HEK293 (cell line): ENCODE results near the gene POLR2L.

Experiments
- CTCF ChIA-PET: fragments of 350-600 bp; formaldehyde crosslinking; extraction: SDS; loops from one replicate; lab custom pipeline; 2021; ENCODE audit warnings: antibody characterized with exemption; lab: Yijun Ruan, JAX
- POLR2A ChIA-PET: fragments of 300-600 bp; formaldehyde crosslinking; extraction: SDS; loops from one replicate; lab custom pipeline; 2020; ENCODE audit warnings: antibody characterized with exemption, inconsistent platforms; lab: Yijun Ruan, JAX
- H3K27ac ChIP-seq: fragments of 200-500 bp; sonication (Bioruptor generic); 2 replicates; pipeline ENCODE4 v1.5.1; 2014; ENCODE audit warnings: low read depth, low read length, control low read depth, inconsistent platforms; ENCODE audit errors: extremely low read depth
- H3K36me3 ChIP-seq, 2 experiments: fragments of 200-500 bp in 1 of 2; sonication (Bioruptor generic) in 1 of 2; 1 replicate in 1 of 2; 2 replicates in 1 of 2; pipeline ENCODE4 v1.5.1; 2014 to 2017; ENCODE audit warnings: inconsistent platforms in 2 of 2, low read length in 2 of 2; ENCODE audit not compliant: control insufficient read depth in 2 of 2, insufficient read depth in 1 of 2
- H3K4me1 ChIP-seq: fragments of 200-500 bp; sonication (Bioruptor generic); 2 replicates; pipeline ENCODE4 v1.5.1; 2014; ENCODE audit warnings: mild to moderate bottlenecking, low read length, inconsistent platforms; ENCODE audit not compliant: control insufficient read depth, insufficient read depth
- H3K4me3 ChIP-seq: 2 replicates; pipeline ENCODE4 v1.5.1; 2011; ENCODE audit warnings: low read depth, mild to moderate bottlenecking, control low read depth, low read length, moderate library complexity
- H3K9me3 ChIP-seq: fragments of 200-500 bp; sonication (Bioruptor generic); 2 replicates; pipeline ENCODE4 v1.5.1; 2014; ENCODE audit warnings: low read depth, low read length, inconsistent platforms; ENCODE audit not compliant: control insufficient read depth, insufficient read depth
- BCL11A ChIP-seq: fragments of 450-650 bp; formaldehyde crosslinking; IDR thresholded peaks from 2 replicates; pipeline ENCODE4 v1.5.1; 2016; ENCODE audit warnings: low read depth, missing biosample characterization, missing genetic modification characterization
- EGR2 ChIP-seq: fragments of 450-650 bp; formaldehyde crosslinking; IDR thresholded peaks from 2 replicates; pipeline ENCODE4 v1.5.1; 2016; ENCODE audit warnings: low read depth, missing biosample characterization, missing genetic modification characterization
- GLI4 ChIP-seq: fragments of 450-650 bp; formaldehyde crosslinking; IDR thresholded peaks from 2 replicates; pipeline ENCODE4 v1.5.1; 2016; ENCODE audit warnings: missing biosample characterization, missing genetic modification characterization
- GLIS2 ChIP-seq: fragments of 450-650 bp; formaldehyde crosslinking; IDR thresholded peaks from 2 replicates; pipeline ENCODE4 v1.5.1; 2016; ENCODE audit warnings: missing biosample characterization, missing genetic modification characterization
- KLF16 ChIP-seq: fragments of 450-650 bp; formaldehyde crosslinking; IDR thresholded peaks from 2 replicates; pipeline ENCODE4 v1.5.1; 2017; ENCODE audit warnings: missing biosample characterization, missing genetic modification characterization
- ZBTB26 ChIP-seq: fragments of 450-650 bp; formaldehyde crosslinking; optimal IDR thresholded peaks from 2 replicates; pipeline ENCODE3; 2016; ENCODE audit warnings: missing biosample characterization, mild to moderate bottlenecking, missing genetic modification characterization
- ZBTB6 ChIP-seq: fragments of 450-650 bp; formaldehyde crosslinking; IDR thresholded peaks from 2 replicates; pipeline ENCODE4 v1.5.1; 2017; ENCODE audit warnings: missing biosample characterization, missing genetic modification characterization
- ZNF18 ChIP-seq: fragments of 450-650 bp; formaldehyde crosslinking; IDR thresholded peaks from 2 replicates; pipeline ENCODE4 v1.5.1; 2016; ENCODE audit warnings: missing biosample characterization, missing genetic modification characterization
- ZNF2 ChIP-seq: fragments of 450-650 bp; formaldehyde crosslinking; IDR thresholded peaks from 2 replicates; pipeline ENCODE4 v1.5.1; 2016; ENCODE audit warnings: missing biosample characterization, missing genetic modification characterization
- ZNF202 ChIP-seq: fragments of 450-650 bp; formaldehyde crosslinking; IDR thresholded peaks from 2 replicates; pipeline ENCODE4 v1.5.1; 2016; ENCODE audit warnings: missing biosample characterization, missing genetic modification characterization, borderline replicate concordance
- ZNF302 ChIP-seq: fragments of 450-650 bp; formaldehyde crosslinking; IDR thresholded peaks from 2 replicates; pipeline ENCODE4 v1.5.1; 2016; ENCODE audit warnings: missing biosample characterization, missing genetic modification characterization, low read depth
- ZNF391 ChIP-seq: fragments of 450-650 bp; formaldehyde crosslinking; IDR thresholded peaks from 2 replicates; pipeline ENCODE4 v1.5.1; 2016; ENCODE audit warnings: low read depth, missing biosample characterization, missing genetic modification characterization, borderline replicate concordance
- ZNF555 ChIP-seq: fragments of 450-650 bp; formaldehyde crosslinking; conservative IDR thresholded peaks from 2 replicates; pipeline ENCODE4 v1.5.1; 2017; ENCODE audit warnings: missing biosample characterization, mild to moderate bottlenecking, missing genetic modification characterization, inconsistent platforms
- ZNF624 ChIP-seq: fragments of 450-650 bp; formaldehyde crosslinking; IDR thresholded peaks from 2 replicates; pipeline ENCODE4 v1.5.1; 2017; ENCODE audit warnings: missing biosample characterization, missing genetic modification characterization
- TF ChIP-seq, protein P1 (sequence below): fragments of 450-650 bp; formaldehyde crosslinking; IDR thresholded peaks from 2 replicates; pipeline ENCODE4 v1.5.1; 2016; ENCODE audit warnings: missing biosample characterization, missing genetic modification characterization

The POLR2L gene

GRCh38 chr11:877565-877964, 35.2 kb upstream of the POLR2L start:
- no peaks in the 10 kb centered on the region for H3K4me1 ChIP-seq
- no peaks in the 10 kb centered on the region for H3K9me3 ChIP-seq
- TF ChIP-seq GLIS2 (tag by site-specific recombination): no peak
- TF ChIP-seq ZNF18 (tag by site-specific recombination): 0 out of 2 replicates have a peak, but pooled peaks have one; percentile 33
- no peak for TF ChIP-seq ZNF555 (tag by site-specific recombination)
- H3K27ac ChIP-seq: no peak overlapping the region
- no peak overlapping the region for H3K4me3 ChIP-seq
- H3K36me3 ChIP-seq: peaks cover 0 to 58% of the 10 kb centered on the region in 2 experiments; a peak in 2 of 3 replicates
- CTCF ChIA-PET: no interaction called here
- POLR2A ChIA-PET: no interaction called here

DNA sequence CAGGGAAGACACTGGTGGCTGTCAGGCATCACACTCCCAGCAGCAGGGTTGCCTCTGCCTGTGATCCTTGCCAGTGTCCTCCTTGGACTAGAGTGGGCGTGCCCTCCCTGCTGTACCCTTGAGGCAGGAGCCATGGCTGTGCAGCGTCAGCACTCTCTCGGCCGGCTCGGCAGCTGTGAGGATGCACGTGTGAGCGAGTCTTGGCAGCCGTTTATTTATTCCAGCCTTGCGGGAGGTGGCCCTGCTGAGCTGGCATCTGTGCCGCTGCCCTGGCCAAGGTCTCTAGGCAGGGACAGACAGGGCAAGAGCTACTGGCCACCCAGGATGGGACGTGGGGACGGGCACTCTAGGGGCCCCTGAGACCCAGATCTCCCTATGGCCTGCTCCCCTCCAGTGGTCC, 34.2 kb upstream of the POLR2L start:
- Histone ChIP-seq H3K4me3 (no peak overlapping the region), H3K36me3 (peaks cover 0 to 58% of the 10 kb centered on the region in 2 experiments; a peak in 2 of 3 replicates), H3K27ac (no peak overlapping the region), H3K9me3 (no peaks in the 10 kb centered on the region), H3K4me1 (no peaks in the 10 kb centered on the region)
- CTCF ChIA-PET: no interaction called here
- POLR2A ChIA-PET: no interaction called here
- no peak for TF ChIP-seq ZBTB6
- TF ChIP-seq ZBTB26 (tag by site-specific recombination): no peak
- no peak for TF ChIP-seq ZNF202 (tag by site-specific recombination)
- TF ChIP-seq, protein P1, sequence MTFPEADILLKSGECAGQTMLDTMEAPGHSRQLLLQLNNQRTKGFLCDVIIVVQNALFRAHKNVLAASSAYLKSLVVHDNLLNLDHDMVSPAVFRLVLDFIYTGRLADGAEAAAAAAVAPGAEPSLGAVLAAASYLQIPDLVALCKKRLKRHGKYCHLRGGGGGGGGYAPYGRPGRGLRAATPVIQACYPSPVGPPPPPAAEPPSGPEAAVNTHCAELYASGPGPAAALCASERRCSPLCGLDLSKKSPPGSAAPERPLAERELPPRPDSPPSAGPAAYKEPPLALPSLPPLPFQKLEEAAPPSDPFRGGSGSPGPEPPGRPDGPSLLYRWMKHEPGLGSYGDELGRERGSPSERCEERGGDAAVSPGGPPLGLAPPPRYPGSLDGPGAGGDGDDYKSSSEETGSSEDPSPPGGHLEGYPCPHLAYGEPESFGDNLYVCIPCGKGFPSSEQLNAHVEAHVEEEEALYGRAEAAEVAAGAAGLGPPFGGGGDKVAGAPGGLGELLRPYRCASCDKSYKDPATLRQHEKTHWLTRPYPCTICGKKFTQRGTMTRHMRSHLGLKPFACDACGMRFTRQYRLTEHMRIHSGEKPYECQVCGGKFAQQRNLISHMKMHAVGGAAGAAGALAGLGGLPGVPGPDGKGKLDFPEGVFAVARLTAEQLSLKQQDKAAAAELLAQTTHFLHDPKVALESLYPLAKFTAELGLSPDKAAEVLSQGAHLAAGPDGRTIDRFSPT: 0 out of 2 replicates have a peak, but pooled peaks have one; percentile 31
- TF ChIP-seq, all 188 proteins: peak for 1

GRCh38 chr11:875769-876301, 33.5 kb upstream of the POLR2L start:
- Histone ChIP-seq H3K36me3 (peaks cover 0 to 59% of the 10 kb centered on the region in 2 experiments; a peak in 2 of 3 replicates), H3K27ac (no peak overlapping the region), H3K4me3 (no peak overlapping the region), H3K9me3 (no peaks in the 10 kb centered on the region), H3K4me1 (no peaks in the 10 kb centered on the region)
- CTCF ChIA-PET: no interaction called here
- TF ChIP-seq EGR2 (tag by site-specific recombination): 0 out of 2 replicates have a peak, but pooled peaks have one; percentile 8
- TF ChIP-seq ZNF2 (tag by site-specific recombination): no peak
- TF ChIP-seq GLI4: no peak
- no peak for TF ChIP-seq ZNF302 (tag by site-specific recombination)
- TF ChIP-seq ZNF624: no peak
- no peak for TF ChIP-seq KLF16 (tag by site-specific recombination)
- no peak for TF ChIP-seq ZNF391
- TF ChIP-seq BCL11A (tag by site-specific recombination): no peak
- TF ChIP-seq, all 188 proteins: peak for 1
- POLR2A ChIA-PET: no interaction called here
